SIG-M5 treated with dmso at 0.1 percent for 504 hours (cell line): ENCODE measurements around the gene SUPT5H.
"Not testable (repeated sequence)": the region's sequence is repeated elsewhere in the genome, so short reads cannot be mapped to it uniquely, and the experiment has no call there.

ENCODE experiments used
- DNase-seq: peaks from one replicate; lab custom pipeline; 2025; ENCODE audit not compliant: unreplicated experiment; lab: John Stamatoyannopoulos, UW

SUPT5H gene

GRCh38 chr19:39424934-39425333 is 20.4 kb upstream of the SUPT5H start:
- no peak for DNase-seq

GRCh38 chr19:39425744-39426143 is 19.6 kb upstream of the SUPT5H start:
- no peak for DNase-seq

DNA sequence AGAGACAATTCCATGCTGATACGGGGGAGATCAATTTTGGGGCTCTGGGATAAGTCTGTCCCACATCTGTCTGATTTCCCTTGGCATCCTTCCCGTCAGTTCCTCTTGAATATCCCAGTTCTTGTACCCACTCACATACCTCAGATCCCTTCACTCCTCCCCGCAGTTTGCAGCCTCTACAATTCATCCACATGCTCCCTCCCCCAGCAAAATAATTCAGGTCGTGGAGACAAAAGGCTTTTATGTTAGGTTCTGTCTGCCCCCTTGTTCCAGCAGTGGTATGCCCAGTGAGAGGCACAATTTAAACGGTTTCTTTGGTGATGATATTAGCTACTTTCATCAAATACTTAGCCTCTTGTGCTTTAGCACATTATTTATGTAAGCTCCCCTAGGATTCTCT is 19.2 kb upstream of the SUPT5H start:
- DNase-seq = no peak

DNA sequence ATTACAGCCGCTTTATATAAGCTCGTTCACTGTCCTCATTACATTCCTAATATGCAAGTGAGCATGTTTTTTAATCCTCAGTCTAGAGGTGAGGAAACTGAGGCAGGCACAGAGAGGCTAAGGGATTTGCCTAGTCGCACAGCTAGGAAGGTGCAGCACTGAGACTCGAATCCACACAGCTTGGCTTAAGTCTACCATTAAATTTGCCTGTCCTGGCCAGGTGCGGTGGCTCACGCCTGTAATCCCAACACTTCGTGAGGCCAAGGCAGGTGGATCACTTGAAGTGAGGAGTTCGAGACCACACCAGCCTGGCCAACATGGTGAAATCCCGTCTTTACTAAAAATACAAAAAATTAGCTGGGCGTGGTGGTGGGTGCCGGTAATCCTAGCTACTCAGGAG is 17.7 kb upstream of the SUPT5H start:
- no peak for DNase-seq

DNA sequence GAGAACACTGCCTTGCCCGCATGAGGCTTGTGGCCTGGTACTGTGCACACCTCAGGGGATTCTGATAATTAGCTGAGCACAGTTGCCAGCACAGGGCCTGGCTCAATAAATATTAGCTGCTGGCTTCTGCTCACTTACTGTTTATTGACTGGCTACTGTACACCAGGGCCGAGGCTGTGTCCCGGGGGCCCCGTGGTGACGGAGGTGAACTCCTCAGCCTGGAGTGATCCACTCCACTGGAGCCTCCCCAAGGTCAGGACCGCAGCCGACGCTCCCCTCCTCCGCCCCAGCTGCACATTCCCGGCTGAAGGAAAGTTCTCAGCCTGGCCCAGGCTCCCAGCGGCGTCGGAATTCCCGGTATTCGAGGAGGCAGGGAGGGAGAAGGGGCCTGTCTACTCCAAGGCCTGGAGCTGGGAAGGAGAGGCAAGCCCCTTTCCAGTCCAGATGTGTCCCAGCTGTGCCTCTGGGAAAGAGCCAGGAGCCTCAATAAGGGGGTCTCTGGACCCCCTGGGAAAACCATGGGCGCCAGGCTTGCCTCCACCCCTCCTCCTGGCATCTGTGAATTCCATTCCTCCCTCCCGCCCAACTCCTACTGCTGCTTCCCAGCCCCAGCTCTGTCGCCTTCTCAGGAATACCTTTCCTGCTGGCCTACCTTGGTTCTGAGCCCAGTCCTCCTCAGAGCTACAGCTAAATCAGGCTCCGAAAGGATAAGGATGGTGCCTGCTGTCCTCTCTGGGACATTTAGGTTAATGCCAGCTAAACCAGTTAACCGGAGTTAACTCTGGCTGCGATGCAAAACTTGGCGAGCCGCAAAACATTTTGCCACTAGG is 16.9 kb upstream of the SUPT5H start:
- DNase-seq = no peak

DNA sequence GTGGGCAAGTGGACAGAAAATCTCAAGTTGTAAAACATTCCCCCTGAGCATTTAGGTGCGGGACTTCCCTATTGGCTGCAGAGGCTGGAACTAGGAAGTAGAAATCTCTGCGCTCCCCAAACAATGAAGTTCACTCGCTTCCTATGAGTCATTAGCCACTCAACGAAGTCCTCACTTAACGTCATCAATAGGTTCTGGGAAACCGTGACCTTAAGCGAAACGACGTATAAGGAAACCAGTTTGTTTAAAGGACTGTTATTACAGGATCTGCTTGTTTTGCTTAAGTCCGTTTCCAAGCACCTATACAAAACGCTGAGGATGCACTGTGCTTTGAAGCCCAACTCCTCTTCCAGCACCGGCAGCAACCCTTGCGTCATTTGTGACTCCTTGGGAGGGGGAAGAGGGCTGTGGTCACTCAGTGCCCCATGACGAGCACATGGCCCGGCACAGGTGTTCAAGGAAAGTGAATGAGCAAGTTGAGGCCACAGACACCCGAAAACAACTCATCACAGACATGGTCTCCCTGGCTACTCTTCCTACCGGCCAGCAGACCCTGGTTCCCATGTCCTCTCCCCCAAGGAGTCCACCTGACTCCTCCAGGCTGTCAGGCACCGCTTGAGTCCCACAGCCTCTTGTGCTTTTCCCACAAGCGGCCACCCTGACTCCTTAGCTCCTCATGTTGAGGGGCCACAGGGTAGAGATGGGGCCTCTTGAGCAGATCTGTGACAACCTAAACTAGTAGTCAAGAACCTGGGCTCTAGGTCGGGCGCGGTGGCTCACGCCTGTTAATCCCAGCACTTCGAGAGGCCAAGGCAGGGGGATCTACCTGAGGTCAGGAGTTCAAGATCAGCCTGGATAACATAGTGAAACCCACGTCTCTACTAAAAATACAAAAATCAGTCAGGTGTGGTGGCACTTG is 14.4 kb upstream of the SUPT5H start:
- peak; percentile 95 for DNase-seq

- DNase-seq = no peak
These were observed 12.7 kb upstream of the SUPT5H start for GRCh38 chr19:39432677-39433025.

DNA sequence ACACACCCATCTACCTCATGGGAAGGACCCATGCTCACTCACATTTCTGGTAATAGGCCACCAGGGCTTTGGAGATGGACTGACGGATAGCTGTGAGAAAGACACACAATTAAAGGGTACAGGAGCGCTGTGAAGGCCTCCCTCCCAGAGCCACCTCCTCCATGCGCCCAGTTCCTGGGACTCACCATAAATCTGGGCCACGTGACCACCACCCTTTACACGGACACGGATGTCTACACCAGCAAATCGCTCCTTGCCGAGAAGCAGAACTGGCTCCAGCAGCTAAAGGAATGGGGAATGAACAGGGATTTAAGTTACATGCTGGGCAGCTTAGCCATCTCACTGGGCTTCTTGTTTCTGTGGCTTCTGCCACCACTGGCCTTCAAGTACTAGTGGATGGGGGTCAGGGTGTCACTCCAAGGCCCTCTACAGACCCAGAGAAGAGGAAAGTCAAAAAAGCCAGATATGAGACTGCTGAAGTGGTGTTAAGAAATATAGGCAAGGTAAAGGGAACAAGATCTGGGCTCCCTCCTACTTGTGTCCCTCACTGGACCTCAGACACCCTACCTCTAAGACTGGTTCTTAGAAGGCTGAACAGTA is 11.8 kb upstream of the SUPT5H start:
- DNase-seq = no peak

DNA sequence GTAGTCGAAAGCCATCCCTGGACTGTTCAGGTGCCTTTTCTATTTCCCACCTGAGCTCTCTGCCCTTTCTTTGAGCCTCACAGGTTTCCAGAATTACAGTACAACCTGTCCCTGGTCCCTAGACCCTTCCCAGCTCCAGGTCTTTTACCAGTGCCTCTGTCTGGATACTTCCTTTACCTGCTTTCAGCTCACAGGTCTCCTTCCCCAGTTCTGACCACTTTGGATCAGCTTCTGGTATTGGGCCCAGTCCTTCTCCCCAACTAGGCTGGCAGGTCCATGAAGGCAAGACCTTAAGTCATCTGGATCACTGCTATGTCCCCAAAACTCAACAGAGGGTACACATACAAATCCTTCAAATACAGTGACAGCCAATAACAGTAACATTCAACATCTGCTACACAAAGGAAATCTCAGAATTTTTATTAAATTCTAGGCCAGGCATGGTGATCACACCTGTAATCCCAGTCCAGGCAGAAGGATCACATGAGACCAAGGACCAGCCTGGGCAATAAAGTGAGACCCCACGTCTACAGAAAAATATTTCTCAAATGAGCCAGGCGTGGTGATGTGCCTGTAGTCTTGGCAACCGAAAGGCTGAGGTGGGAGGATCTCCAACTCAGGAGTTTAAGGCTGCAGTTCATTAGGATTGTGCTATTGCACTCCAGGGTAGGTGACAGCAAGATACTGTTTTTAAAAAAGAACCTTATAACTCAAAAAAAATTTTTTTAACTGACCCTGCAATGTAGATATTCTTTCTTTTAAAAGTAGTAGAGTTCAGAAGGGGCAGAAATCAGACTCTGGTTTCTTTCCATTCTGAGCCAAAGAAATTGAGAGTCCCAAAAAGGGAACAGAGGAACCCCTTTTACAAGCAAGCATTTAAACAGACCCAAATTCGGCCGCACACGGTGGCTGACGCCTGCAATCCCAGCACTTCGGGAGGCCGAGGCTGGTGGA is 11.0 kb upstream of the SUPT5H start:
- DNase-seq = no peak

- peak; percentile 97 for DNase-seq
These were observed 9.7 kb upstream of the SUPT5H start, which contains the start of gene RPS16 for GRCh38 chr19:39435499-39436349. RPS16 (minus strand) TSS chr19:39435949; CDS start chr19:39435895, 54 bp downstream.

DNA sequence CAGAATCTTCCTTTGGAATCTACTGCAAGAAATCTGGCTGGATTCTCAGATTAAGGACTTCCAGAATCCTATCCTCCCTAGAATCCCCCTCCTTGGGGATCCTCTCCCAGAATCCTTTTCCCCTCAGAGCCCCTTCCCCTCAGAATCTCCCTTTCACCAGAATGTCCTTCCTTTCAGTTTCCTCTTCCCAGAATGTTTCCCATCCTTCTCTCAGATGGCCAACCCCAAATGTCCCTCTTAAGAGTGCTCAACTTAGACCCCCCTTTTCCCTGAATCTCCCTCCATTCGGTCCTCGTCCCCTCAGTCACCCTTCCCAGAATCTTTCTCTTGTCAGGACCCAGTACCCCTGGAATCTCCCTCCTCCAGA is 9.0 kb upstream of the SUPT5H start:
- DNase-seq = no peak

- no peak for DNase-seq
These were observed 7.0 kb upstream of the SUPT5H start for GRCh38 chr19:39438270-39438934.

- DNase-seq = no peak
These were observed 685 bp upstream of the SUPT5H start for GRCh38 chr19:39444598-39445195.

- no peak for DNase-seq
These were observed 1.1 kb downstream of the SUPT5H start for GRCh38 chr19:39446365-39447084.

DNA sequence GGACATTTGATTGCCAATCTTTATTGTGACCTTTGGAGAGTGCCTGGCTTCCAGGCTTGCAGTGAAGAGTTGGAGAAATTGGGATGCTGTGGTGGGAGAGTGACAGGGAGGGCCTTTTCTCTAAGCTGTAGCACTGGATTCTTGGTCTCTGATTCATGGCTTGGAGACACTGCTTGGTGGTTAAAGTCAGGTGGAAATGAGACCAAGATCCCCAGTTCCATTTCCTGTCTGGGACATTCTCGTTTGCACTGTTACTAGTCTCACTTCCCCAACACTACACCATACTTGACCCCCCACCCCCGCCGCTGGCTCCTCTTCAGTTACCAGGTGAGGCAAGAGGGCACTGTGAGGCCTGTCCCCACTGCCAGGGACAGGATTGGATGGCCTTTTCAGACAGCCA is 2.9 kb downstream of the SUPT5H start:
- peak; percentile 68 for DNase-seq

- DNase-seq = no peak
These were observed 3.9 kb downstream of the SUPT5H start for GRCh38 chr19:39449116-39449797.

- not testable (repeated sequence) for DNase-seq
These were observed 5.9 kb downstream of the SUPT5H start for GRCh38 chr19:39451257-39451656.
